Measurements from ENCODE around the gene PARD3. TPM values are rescaled to one million over a fixed set of nuclear protein-coding genes. Genes with fewer than 3 reads are reported as not detected.
A peak's percentile ranks its signal among the peaks of the same experiment; 100 is the strongest.

PARD3 gene
- total and polyA plus RNA-seq, 2 donors (not counting 3 experiments of a cell fraction or from before 2014, with no cell fraction given) = 7.3 to 24.1 TPM

DNA sequence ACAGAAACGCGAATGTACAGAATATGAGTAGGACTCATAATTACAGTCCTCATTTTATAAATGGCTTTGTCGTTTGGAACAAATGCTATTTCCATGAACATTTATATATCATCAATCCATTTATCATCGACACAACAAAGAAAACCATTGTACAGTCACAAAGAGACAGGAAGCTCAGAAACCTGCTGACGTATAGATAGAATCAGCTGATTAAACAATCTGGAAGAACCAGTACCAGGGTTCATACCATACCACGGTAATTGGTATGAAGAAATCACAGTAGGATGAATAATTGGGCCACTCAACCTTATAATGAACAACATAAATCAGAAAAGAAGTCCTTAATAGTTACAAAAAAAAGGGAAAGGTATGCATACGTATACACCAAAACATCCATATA, 295.0 kb downstream of the PARD3 start:
- POLR2A ChIA-PET = no interaction called here

DNA sequence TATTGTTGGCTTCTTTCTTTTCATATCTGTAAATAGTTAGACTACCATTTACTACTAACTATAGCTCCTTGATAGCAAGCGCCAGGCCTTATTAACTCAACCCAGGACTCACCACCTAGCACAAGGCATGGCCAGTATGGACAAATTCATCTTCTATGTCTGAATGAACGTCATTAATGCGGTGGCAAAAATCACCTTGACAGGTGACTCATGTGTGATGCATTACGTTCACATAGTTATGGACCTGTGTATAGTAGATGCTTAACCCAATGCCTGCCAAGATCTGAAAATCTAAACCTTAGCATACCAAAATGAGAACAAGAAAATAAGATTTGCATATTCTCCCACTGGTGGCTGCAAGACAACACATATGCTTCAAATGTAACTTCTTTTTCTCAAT, 300.8 kb downstream of the PARD3 start:
- Histone ChIP-seq H3K4me1 (ENCODE audit: control insufficient read depth, extremely low read depth, insufficient read depth, low read length) (no peaks in the 10 kb centered on the region), H3K27me3 (ENCODE audit: control insufficient read depth in 2 of 2, insufficient read depth in 2 of 2, low read length in 2 of 2) (no peaks in the 10 kb centered on the region), H4K20me1 (replicated peaks; ENCODE audit: control insufficient read depth, extremely low read depth, insufficient read depth, low read length) (no peaks in the 10 kb centered on the region), H3K27ac (ENCODE audit: insufficient read depth, low read depth, low read length) (no peak overlapping the region), H3K9me3 (replicated peaks; ENCODE audit: control insufficient read depth, insufficient read depth, low read length) (no peaks in the 10 kb centered on the region), H3K79me2 (ENCODE audit: control insufficient read depth, insufficient read depth, low read length) (no peaks in the 10 kb centered on the region), H3K36me3 (ENCODE audit: control insufficient read depth in 2 of 2, extremely low read depth in 1 of 2, insufficient read depth in 2 of 2, low read length in 2 of 2) (no peaks in the 10 kb centered on the region), H3K4me2 (ENCODE audit: insufficient read depth, low read length) (no peak overlapping the region), H3K9ac (replicated peaks; ENCODE audit: extremely low read depth, insufficient read depth, low read length) (no peak overlapping the region), H2AFZ (ENCODE audit: low read depth, low read length) (no peak overlapping the region), H3K9me1 (replicated peaks; ENCODE audit: control insufficient read depth, extremely low read depth, insufficient read depth, low read length) (no peaks in the 10 kb centered on the region), H3K4me3 (replicated peaks in 1 of 3; ENCODE audit: insufficient read depth in 1 of 3, low read depth in 1 of 3, low read length in 3 of 3) (no peak overlapping the region)
- dilution Hi-C loops (cut with MboI; ENCODE audit: extremely low pct_ligation_motif_present, low sequenced_read_pairs) (no loop called here), intact Hi-C loops (cut with micrococcal nuclease) (no loop called here)
- ChIA-PET CTCF (no interaction called here), POLR2A (no interaction called here)
- no TSS peak for BruUV-seq (replicated peaks)
- TF ChIP-seq, protein P1, sequence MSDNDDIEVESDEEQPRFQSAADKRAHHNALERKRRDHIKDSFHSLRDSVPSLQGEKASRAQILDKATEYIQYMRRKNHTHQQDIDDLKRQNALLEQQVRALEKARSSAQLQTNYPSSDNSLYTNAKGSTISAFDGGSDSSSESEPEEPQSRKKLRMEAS (IDR thresholded peaks at IDR 0.05; ENCODE audit: insufficient read depth, insufficient read length) = no peak
- no peak for TF ChIP-seq EZH2 (IDR thresholded peaks at IDR 0.05; ENCODE audit: borderline replicate concordance, low read depth, low read length, severe bottlenecking)
- TF ChIP-seq POLR2AphosphoS5 (IDR thresholded peaks at IDR 0.05; ENCODE audit: insufficient read depth, low read depth, low read length) = no peak
- TF ChIP-seq POLR2A (IDR thresholded peaks at IDR 0.05; ENCODE audit: low read depth, low read length) = no peak
- no peak for TF ChIP-seq CTCF (IDR thresholded peaks at IDR 0.05; ENCODE audit: extremely low read depth in 1 of 2, insufficient read depth in 1 of 2, low read depth in 1 of 2, low read length in 2 of 2)
- TF ChIP-seq JUN (IDR thresholded peaks at IDR 0.05; ENCODE audit: borderline replicate concordance, insufficient read depth, insufficient read length, low read depth) = no peak
- no peak for TF ChIP-seq MYC (IDR thresholded peaks at IDR 0.05; ENCODE audit: low read depth, low read length)
- TF ChIP-seq FOS (IDR thresholded peaks at IDR 0.05; ENCODE audit: borderline replicate concordance, insufficient read depth, low read length) = no peak
- TF ChIP-seq GATA2 (IDR thresholded peaks at IDR 0.05; ENCODE audit: insufficient read depth, insufficient read length, low read depth, low read length) = no peak
- FAIRE-seq (no peak), DNase-seq (ENCODE audit: low read depth, low spot score) (no peak)

More for the DNA sequence above, 295.0 kb downstream of the PARD3 start:
- intact Hi-C loops (cut with micrococcal nuclease) (loop anchor here (2.0 to 10.0 kb wide), 3 partner anchors 113 to 1325 kb away; no protein-coding TSS in a partner anchor), dilution Hi-C loops (cut with MboI; ENCODE audit: extremely low pct_ligation_motif_present, low sequenced_read_pairs) (no loop called here)
- H3K4me2 ChIP-seq (ENCODE audit: insufficient read depth, low read length) = no peak overlapping the region
- BruUV-seq (replicated peaks) = no TSS peak
- no peak for FAIRE-seq
- H4K20me1 ChIP-seq (replicated peaks; ENCODE audit: control insufficient read depth, extremely low read depth, insufficient read depth, low read length) = no peaks in the 10 kb centered on the region
- peaks cover 6% of the 10 kb centered on the region for H3K4me1 ChIP-seq (ENCODE audit: control insufficient read depth, extremely low read depth, insufficient read depth, low read length)
- H2AFZ ChIP-seq (ENCODE audit: low read depth, low read length) = no peak overlapping the region
- CTCF ChIA-PET = interaction anchor here (1.2 to 7.8 kb wide), 2 partner anchors 11 to 118 kb away, joined by 3 to 109 read pairs; no protein-coding TSS in a partner anchor
- H3K79me2 ChIP-seq (ENCODE audit: control insufficient read depth, insufficient read depth, low read length) = no peaks in the 10 kb centered on the region
- no peaks in the 10 kb centered on the region for H3K27me3 ChIP-seq (ENCODE audit: control insufficient read depth in 2 of 2, insufficient read depth in 2 of 2, low read length in 2 of 2)
- no peak for TF ChIP-seq POLR2A (IDR thresholded peaks at IDR 0.05; ENCODE audit: low read depth, low read length)
- no peak for TF ChIP-seq POLR2AphosphoS5 (IDR thresholded peaks at IDR 0.05; ENCODE audit: insufficient read depth, low read depth, low read length)
- TF ChIP-seq GATA2 (IDR thresholded peaks at IDR 0.05; ENCODE audit: insufficient read depth, insufficient read length, low read depth, low read length) = no peak
- TF ChIP-seq FOS (IDR thresholded peaks at IDR 0.05; ENCODE audit: borderline replicate concordance, insufficient read depth, low read length) = no peak
- TF ChIP-seq JUN (IDR thresholded peaks at IDR 0.05; ENCODE audit: borderline replicate concordance, insufficient read depth, insufficient read length, low read depth) = no peak
- TF ChIP-seq, protein P1 (IDR thresholded peaks at IDR 0.05; ENCODE audit: insufficient read depth, insufficient read length) = no peak
- no peaks in the 10 kb centered on the region for H3K9me1 ChIP-seq (replicated peaks; ENCODE audit: control insufficient read depth, extremely low read depth, insufficient read depth, low read length)
- no peak overlapping the region for H3K4me3 ChIP-seq (replicated peaks in 1 of 3; ENCODE audit: insufficient read depth in 1 of 3, low read depth in 1 of 3, low read length in 3 of 3)
- H3K27ac ChIP-seq (ENCODE audit: insufficient read depth, low read depth, low read length) = peak overlapping the region; percentile 19
- H3K36me3 ChIP-seq (ENCODE audit: control insufficient read depth in 2 of 2, extremely low read depth in 1 of 2, insufficient read depth in 2 of 2, low read length in 2 of 2) = no peaks in the 10 kb centered on the region
- DNase-seq (ENCODE audit: low read depth, low spot score) = peak; percentile 68
- no peaks in the 10 kb centered on the region for H3K9me3 ChIP-seq (replicated peaks; ENCODE audit: control insufficient read depth, insufficient read depth, low read length)
- H3K9ac ChIP-seq (replicated peaks; ENCODE audit: extremely low read depth, insufficient read depth, low read length) = no peak overlapping the region
